ENCODE results near the gene ADCY7. TPM values are rescaled to one million over a fixed set of nuclear protein-coding genes. Genes with fewer than 3 reads are reported as not detected.
A peak's percentile ranks its signal among the peaks of the same experiment; 100 is the strongest.

ADCY7 gene
- total RNA-seq, 4 donors from 2014 or later, result 15.0 to 23.3 (median 16.9) TPM

GRCh38 chr16:50253514-50253910, 12.8 kb upstream of the ADCY7 start:
- H3K27me3 ChIP-seq, result no peaks in the 10 kb centered on the region
- H3K36me3 ChIP-seq, result no peaks in the 10 kb centered on the region
- H3K9me3 ChIP-seq, result no peaks in the 10 kb centered on the region
- H3K4me3 ChIP-seq, result no peak overlapping the region
- TF ChIP-seq CTCF (IDR thresholded peaks at IDR 0.05) (no peak), POLR2A (IDR thresholded peaks at IDR 0.05) (no peak), EP300 (IDR thresholded peaks at IDR 0.05) (no peak), POLR2AphosphoS5 (IDR thresholded peaks at IDR 0.05) (no peak)
- 92% methylated on average over 7 of the region's 8 CpGs for WGBS
- H3K4me1 ChIP-seq, result peaks cover 19% of the 10 kb centered on the region
- DNase-seq (ENCODE audit: low spot score in 2 of 2), result peak in 1 of 2 donors; percentile 69
- no peak overlapping the region for H3K27ac ChIP-seq

- Histone ChIP-seq H3K27ac (no peak overlapping the region), H3K4me3 (no peak overlapping the region), H3K9me3 (no peaks in the 10 kb centered on the region), H3K4me1 (peaks cover 24% of the 10 kb centered on the region), H3K36me3 (no peaks in the 10 kb centered on the region), H3K27me3 (no peaks in the 10 kb centered on the region)
- no peak for DNase-seq (ENCODE audit: low spot score in 2 of 2)
- TF ChIP-seq EP300 (IDR thresholded peaks at IDR 0.05) (no peak), CTCF (IDR thresholded peaks at IDR 0.05) (no peak)
- 80% methylated on average over 7 of the region's 7 CpGs for WGBS
Observed at GRCh38 chr16:50254072-50254471, 12.3 kb upstream of the ADCY7 start.

GRCh38 chr16:50255538-50255937, 10.8 kb upstream of the ADCY7 start:
- WGBS, result 100% methylated on average over 2 of the region's 2 CpGs
- DNase-seq (ENCODE audit: low spot score in 2 of 2), result peak in 1 of 2 donors; percentile 32
- H3K9me3 ChIP-seq, result no peaks in the 10 kb centered on the region
- H3K4me3 ChIP-seq, result no peak overlapping the region
- peaks cover 35% of the 10 kb centered on the region for H3K4me1 ChIP-seq
- no peaks in the 10 kb centered on the region for H3K27me3 ChIP-seq
- H3K36me3 ChIP-seq, result no peaks in the 10 kb centered on the region
- no peak for TF ChIP-seq CTCF (IDR thresholded peaks at IDR 0.05)
- no peak for TF ChIP-seq EP300 (IDR thresholded peaks at IDR 0.05)
- no peak for TF ChIP-seq POLR2AphosphoS5 (IDR thresholded peaks at IDR 0.05)
- no peak for TF ChIP-seq POLR2A (IDR thresholded peaks at IDR 0.05)
- no peak overlapping the region for H3K27ac ChIP-seq

GRCh38 chr16:50256604-50257003, 9.7 kb upstream of the ADCY7 start:
- Histone ChIP-seq H3K27me3 (no peaks in the 10 kb centered on the region), H3K4me3 (no peak overlapping the region), H3K36me3 (no peaks in the 10 kb centered on the region), H3K9me3 (no peaks in the 10 kb centered on the region), H3K4me1 (peaks cover 34% of the 10 kb centered on the region), H3K27ac (no peak overlapping the region)
- 76% methylated on average over 1 of the region's 1 CpG for WGBS
- TF ChIP-seq POLR2AphosphoS5 (IDR thresholded peaks at IDR 0.05) (no peak), POLR2A (IDR thresholded peaks at IDR 0.05) (no peak), CTCF (IDR thresholded peaks at IDR 0.05) (no peak), EP300 (IDR thresholded peaks at IDR 0.05) (no peak)
- DNase-seq (ENCODE audit: low spot score in 2 of 2), result no peak

- peak in 1 of 2 donors; percentile 48 for DNase-seq (ENCODE audit: low spot score in 2 of 2)
- H3K4me3 ChIP-seq, result no peak overlapping the region
- 90% methylated on average over 9 of the region's 9 CpGs for WGBS
- no peaks in the 10 kb centered on the region for H3K36me3 ChIP-seq
- no peak overlapping the region for H3K27ac ChIP-seq
- peaks cover 27% of the 10 kb centered on the region for H3K4me1 ChIP-seq
- TF ChIP-seq POLR2A (IDR thresholded peaks at IDR 0.05) (no peak), EP300 (IDR thresholded peaks at IDR 0.05) (no peak), CTCF (IDR thresholded peaks at IDR 0.05) (no peak), POLR2AphosphoS5 (IDR thresholded peaks at IDR 0.05) (no peak)
- H3K9me3 ChIP-seq, result no peaks in the 10 kb centered on the region
- H3K27me3 ChIP-seq, result no peaks in the 10 kb centered on the region
Observed at GRCh38 chr16:50257876-50258275, 8.5 kb upstream of the ADCY7 start.
